Ishikawa (cell line): Measurements from ENCODE around the gene FAAH2.

Experiments used
- CEBPB ChIP-seq: IDR thresholded peaks from 2 replicates; pipeline ENCODE4 v1.6.1; 2012
- RAD21 ChIP-seq: IDR thresholded peaks from 2 replicates; pipeline ENCODE4 v1.6.1; 2012; ENCODE audit warnings: low read depth
- ZBTB7A ChIP-seq: IDR thresholded peaks from 2 replicates; pipeline ENCODE4 v1.6.1; 2012; ENCODE audit warnings: low read depth
- TF ChIP-seq, protein P1 (sequence below): IDR thresholded peaks from 2 replicates; pipeline ENCODE4 v1.6.1; 2012; ENCODE audit warnings: low read depth, mild to moderate bottlenecking

GRCh38 chrX:57366430-57366829 is 79.9 kb downstream of the FAAH2 start:
- TF ChIP-seq ZBTB7A (no peak), RAD21 (no peak), CEBPB (no peak)
- TF ChIP-seq, protein P1, sequence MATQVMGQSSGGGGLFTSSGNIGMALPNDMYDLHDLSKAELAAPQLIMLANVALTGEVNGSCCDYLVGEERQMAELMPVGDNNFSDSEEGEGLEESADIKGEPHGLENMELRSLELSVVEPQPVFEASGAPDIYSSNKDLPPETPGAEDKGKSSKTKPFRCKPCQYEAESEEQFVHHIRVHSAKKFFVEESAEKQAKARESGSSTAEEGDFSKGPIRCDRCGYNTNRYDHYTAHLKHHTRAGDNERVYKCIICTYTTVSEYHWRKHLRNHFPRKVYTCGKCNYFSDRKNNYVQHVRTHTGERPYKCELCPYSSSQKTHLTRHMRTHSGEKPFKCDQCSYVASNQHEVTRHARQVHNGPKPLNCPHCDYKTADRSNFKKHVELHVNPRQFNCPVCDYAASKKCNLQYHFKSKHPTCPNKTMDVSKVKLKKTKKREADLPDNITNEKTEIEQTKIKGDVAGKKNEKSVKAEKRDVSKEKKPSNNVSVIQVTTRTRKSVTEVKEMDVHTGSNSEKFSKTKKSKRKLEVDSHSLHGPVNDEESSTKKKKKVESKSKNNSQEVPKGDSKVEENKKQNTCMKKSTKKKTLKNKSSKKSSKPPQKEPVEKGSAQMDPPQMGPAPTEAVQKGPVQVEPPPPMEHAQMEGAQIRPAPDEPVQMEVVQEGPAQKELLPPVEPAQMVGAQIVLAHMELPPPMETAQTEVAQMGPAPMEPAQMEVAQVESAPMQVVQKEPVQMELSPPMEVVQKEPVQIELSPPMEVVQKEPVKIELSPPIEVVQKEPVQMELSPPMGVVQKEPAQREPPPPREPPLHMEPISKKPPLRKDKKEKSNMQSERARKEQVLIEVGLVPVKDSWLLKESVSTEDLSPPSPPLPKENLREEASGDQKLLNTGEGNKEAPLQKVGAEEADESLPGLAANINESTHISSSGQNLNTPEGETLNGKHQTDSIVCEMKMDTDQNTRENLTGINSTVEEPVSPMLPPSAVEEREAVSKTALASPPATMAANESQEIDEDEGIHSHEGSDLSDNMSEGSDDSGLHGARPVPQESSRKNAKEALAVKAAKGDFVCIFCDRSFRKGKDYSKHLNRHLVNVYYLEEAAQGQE, result no peak
